ENCODE measurements around the gene LCA5L.

Gene LCA5L

DNA sequence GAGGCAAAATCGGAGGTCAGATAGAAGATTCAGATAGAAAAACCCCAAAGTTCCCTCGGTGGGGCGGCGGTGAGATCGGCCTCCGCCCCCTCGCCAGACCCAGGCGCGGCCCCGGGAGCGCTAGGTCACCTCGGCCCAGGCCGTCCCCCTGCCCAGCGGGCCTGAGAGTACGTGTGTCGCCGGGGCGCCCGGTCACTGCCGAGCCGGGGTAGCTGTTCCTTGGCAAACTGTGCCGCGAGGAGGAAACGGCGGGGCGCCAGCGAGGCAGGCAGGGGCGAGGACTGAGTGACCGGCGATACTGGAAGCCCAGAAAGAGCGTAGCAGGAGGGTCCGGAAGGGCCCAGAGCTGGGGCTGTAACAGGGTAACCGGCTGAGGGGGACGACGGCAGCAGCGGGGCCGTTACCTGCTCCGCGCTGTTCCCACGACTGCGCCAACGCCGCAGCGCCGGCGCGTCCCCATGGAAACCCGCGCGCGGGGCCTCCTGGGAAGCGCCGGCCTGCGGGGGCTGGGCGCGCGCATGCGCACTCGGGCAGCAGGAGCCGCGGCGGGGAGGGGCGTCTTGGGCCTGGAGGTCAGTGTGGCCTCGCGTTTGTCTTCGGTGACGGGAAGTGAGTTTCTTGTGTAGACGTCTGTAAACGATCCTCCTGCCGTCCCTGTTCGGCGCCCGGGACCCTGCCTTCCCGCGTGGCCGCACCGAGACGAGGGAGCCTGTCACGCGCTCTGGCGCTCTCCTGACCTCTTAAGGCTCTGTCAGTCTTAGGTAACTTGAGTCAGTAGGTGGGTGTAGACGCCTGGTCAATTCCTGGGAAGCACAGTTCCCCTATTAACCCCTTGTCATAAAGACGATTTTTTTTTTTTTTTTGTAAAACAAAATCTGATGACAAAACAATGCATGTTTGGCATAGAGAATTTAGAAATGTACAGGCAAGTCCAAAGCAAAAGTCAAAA is at the start of gene LCA5L:
LCA5L (minus strand) TSS at position 458 of the 949 bp plus-strand sequence. CDS start 17,285 bp downstream, outside the sequence.
- in situ Hi-C loops (cut with HindIII; ENCODE audit: low sequenced_read_pairs) = no loop called here
- peak; percentile 87 for DNase-seq (ENCODE audit: low read depth, low spot score)
- TF ChIP-seq, protein P1, sequence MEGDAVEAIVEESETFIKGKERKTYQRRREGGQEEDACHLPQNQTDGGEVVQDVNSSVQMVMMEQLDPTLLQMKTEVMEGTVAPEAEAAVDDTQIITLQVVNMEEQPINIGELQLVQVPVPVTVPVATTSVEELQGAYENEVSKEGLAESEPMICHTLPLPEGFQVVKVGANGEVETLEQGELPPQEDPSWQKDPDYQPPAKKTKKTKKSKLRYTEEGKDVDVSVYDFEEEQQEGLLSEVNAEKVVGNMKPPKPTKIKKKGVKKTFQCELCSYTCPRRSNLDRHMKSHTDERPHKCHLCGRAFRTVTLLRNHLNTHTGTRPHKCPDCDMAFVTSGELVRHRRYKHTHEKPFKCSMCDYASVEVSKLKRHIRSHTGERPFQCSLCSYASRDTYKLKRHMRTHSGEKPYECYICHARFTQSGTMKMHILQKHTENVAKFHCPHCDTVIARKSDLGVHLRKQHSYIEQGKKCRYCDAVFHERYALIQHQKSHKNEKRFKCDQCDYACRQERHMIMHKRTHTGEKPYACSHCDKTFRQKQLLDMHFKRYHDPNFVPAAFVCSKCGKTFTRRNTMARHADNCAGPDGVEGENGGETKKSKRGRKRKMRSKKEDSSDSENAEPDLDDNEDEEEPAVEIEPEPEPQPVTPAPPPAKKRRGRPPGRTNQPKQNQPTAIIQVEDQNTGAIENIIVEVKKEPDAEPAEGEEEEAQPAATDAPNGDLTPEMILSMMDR (IDR thresholded peaks at IDR 0.05; ENCODE audit: low read depth, low read length) = no peak
- H3K4me3 ChIP-seq (ENCODE audit: low read depth, low read length) = peak within 1 kb of the TSS; percentile 85

DNA sequence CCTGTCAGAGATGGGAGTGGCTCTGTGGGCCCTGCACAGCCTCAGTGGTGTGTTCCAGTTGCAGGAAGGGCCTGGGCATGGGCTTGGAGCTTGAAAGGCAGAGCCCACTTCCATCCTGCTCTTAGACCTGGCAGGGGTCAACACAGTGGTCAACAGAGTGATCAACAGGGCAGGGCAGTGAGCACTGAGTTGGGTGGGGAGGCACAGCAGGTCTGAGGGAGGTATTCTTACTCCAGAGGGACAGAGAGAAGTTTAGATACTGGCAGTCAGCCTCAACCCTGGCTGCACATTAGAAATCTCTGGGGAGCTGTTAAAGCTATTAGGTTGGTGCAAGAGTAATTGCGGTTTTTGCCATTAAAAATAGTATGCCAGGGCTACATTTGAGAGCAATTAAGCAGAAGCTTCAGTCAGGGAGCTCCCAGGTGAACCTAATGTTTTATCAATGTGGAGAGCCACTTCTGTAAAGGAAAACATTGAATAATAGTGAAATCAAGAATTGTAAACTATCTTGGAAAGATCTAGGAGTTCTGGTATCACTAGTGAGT is 43.9 kb upstream of the LCA5L start:
- DNase-seq (ENCODE audit: low read depth, low spot score) = no peak
- TF ChIP-seq, protein P1 (IDR thresholded peaks at IDR 0.05; ENCODE audit: low read depth, low read length) = no peak
- no peak overlapping the region for H3K4me3 ChIP-seq (ENCODE audit: low read depth, low read length)
- in situ Hi-C loops (cut with HindIII; ENCODE audit: low sequenced_read_pairs) = no loop called here

DNA sequence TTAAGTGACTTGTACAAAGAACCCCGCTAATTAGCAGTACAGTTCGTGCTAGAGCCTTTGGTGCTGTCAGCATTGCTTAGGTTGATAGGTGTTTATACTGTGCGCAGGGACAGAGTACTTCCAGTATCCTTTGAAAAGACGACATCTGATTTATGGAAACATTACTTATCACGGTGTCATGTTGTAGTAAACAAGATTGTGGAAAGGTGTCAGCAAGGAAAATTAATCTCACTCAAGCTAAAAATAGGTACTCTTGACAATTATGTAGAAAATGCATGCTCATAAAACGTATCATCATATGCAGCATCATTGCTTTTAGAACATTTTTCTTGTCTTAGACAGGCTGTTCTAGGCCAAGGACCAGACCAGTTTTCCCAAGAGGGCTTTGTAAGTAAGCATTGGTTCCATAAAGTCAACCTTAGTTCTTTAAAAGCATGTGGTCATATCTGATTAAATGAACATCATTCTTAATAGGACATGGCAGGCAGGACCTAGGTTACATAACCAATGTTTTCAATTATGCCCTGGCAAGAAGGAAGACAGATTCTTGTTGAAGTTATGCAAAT is 39.2 kb upstream of the LCA5L start:
- TF ChIP-seq, protein P1 (IDR thresholded peaks at IDR 0.05; ENCODE audit: low read depth, low read length) = no peak
- H3K4me3 ChIP-seq (ENCODE audit: low read depth, low read length) = no peak overlapping the region
- no peak for DNase-seq (ENCODE audit: low read depth, low spot score)
- in situ Hi-C loops (cut with HindIII; ENCODE audit: low sequenced_read_pairs) = no loop called here

DNA sequence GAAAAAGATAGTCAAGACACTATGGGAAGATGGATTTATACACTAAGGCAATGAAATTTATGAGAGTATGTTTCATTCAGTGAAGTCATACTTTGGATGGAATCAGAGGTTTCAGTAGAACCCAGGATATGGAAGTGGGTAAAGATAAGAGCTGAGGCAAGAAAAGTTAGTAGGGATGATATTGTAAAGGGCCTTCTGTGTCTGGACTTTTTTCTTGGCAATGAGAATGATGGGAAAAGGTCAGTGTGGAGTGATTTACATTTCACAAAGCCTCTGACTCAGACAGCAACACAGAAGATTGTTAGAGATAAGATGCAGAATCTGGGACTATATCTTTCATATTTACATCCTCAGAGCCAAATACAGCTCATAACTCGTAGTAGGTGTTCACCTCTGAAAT is 38.3 kb upstream of the LCA5L start:
- no peak overlapping the region for H3K4me3 ChIP-seq (ENCODE audit: low read depth, low read length)
- peak; percentile 3 for DNase-seq (ENCODE audit: low read depth, low spot score)
- TF ChIP-seq, protein P1 (IDR thresholded peaks at IDR 0.05; ENCODE audit: low read depth, low read length) = no peak
- in situ Hi-C loops (cut with HindIII; ENCODE audit: low sequenced_read_pairs) = no loop called here

DNA sequence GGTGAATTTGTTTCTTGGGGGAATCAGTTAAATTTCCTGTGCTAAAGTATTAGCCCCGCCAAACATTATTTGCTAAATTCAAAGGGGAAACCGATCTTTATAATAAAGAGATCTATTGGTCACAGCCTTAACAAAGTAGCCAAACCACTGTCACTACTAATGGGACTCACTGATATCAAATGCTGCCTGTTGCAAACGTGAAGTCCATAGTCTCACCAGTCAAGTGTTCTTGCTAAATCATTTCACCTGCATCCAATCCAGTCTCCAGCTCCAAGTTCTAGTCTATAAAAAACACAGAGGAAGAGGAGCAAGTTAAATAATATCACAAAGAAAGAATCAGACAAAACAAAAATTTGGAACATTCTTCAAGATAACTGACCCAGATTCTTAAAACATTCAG is 36.3 kb upstream of the LCA5L start:
- TF ChIP-seq, protein P1 (IDR thresholded peaks at IDR 0.05; ENCODE audit: low read depth, low read length) = no peak
- no peak for DNase-seq (ENCODE audit: low read depth, low spot score)
- no peak overlapping the region for H3K4me3 ChIP-seq (ENCODE audit: low read depth, low read length)
- in situ Hi-C loops (cut with HindIII; ENCODE audit: low sequenced_read_pairs) = no loop called here

DNA sequence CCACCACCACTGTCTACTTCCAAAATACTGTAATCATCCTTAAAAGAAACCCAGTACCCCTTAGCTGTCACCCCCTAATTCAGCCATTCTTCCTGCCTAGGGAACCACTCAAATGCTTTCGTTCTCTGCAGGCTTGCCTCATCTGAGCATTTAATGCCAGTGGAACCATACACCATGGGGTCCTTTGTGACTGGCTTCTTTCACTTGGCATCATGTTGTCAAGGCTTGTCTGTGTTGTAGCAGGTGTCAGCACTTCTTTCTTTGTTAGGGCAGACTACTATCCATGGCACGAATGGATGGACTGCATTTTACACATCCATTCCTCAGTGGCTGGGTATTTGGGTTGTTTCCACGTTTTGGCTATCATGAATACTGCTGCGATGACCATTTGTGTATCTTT is 34.7 kb upstream of the LCA5L start:
- TF ChIP-seq, protein P1 (IDR thresholded peaks at IDR 0.05; ENCODE audit: low read depth, low read length) = no peak
- DNase-seq (ENCODE audit: low read depth, low spot score) = no peak
- H3K4me3 ChIP-seq (ENCODE audit: low read depth, low read length) = no peak overlapping the region
- in situ Hi-C loops (cut with HindIII; ENCODE audit: low sequenced_read_pairs) = no loop called here
